ENCODE data around the gene PDCL3.

PDCL3 gene

GRCh38 chr2:100562613-100563406 lies at the start of gene PDCL3:
Gene PDCL3 (plus strand): TSS chr2:100562993. CDS start chr2:100563068, 75 bp downstream.
- peak; percentile 88 for DNase-seq

GRCh38 chr2:100513650-100514049 lies 49.1 kb upstream of the PDCL3 start:
- DNase-seq, result no peak

GRCh38 chr2:100517556-100517955 lies 45.2 kb upstream of the PDCL3 start:
- DNase-seq, result no peak

DNA sequence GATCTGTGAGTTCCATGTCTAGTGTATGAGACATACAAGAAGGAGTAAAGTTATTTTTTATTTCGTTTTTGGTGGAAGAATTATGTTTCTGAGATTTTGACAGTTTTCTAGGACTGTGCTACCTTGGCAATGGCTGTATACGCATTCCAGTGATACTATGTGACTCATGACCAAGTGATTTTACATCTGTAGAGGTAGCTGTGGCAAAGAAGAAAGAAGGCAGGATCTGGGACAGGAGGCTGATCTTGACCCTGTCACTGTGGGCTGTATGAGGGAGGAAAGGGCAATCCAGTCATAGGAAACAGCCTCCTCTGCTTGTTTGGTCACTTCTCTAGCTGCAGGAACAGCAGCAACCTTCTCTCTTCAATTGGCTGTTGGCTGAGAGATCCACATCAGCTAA lies 44.0 kb upstream of the PDCL3 start:
- no peak for DNase-seq

GRCh38 chr2:100520224-100520623 lies 42.6 kb upstream of the PDCL3 start:
- no peak for DNase-seq

DNA sequence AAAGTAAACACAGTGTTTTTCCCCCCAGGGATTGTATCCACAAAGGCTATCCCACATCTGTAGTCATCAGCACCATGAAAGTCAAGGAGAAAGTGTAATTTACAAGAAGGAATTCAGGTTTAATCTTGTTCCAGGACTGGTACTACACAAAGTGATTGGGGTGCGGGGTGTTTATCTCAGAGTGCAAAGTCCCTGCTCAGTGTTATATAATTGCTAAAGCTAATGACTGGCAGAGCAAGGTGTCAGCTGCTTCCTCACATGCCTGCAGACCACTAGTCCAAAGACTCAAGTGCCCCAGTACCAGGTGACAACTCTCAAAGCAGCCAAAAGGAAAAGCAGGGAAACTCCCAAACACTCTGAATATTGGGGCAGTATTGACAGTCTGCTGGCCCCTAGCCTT lies 40.4 kb upstream of the PDCL3 start:
- no peak for DNase-seq

DNA sequence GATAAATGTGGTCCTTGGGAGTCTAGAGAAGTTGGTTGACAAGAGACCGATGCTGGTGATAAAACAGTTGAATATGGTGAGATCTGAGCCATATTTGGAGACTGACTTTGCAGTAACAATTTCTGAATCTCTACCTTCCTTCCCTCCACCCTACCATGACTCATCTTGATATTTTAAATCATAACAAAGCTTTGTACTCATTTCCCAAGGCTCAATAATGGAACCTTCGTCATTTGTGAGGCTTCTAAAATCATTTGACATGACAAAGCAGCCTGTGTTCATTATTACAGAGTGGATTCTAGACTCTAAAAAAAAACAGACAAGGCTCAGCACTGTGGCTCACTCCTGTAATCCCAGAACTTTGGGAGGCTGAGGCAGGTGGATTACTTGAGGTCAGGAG lies 38.5 kb upstream of the PDCL3 start:
- DNase-seq, result no peak

DNA sequence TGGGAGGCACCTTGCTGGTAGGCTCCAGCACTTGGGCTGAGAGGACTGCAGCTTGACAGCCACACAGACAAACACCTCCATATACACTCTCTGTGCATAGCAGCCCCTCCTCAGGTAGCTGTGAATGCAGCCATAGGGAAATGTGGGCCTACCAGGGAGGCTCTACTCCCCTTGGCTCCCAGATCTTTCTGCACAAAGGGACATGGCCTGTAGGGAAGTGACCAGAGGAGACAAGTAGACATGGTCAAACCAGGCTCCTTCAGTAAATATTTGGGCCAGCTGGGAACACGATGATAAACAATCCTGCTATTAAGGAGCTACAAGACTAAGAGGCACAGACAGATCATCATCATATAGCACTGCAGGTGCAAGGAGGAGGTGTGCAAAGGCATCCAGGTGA lies 35.9 kb upstream of the PDCL3 start:
- no peak for DNase-seq

DNA sequence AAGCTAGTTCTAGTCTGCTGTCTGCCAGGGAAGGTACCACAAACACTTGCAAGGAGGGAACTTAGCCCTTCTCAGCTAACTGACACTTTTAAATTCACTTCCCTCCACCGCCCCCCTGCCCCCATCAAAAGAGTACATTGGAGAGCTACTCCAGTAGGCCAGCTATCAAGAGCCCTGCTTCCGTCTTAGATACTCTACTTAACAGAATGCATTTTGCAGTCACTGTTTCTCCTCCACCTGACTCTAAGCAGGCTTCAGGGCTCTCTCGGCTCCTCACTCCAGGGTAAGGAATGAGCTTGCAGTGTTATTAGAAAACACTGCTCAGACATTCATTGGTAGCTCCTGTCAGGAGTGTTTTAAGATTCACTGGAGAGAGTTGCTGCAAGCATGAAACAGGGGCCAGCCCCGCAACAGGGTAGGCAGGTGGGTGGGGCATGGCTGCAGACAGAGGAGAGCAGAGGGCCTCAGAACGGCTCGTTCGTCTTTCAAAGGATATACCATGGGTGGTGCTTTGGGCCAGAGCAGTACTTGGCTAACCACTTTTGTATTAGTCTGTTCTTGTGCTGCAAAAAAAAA lies 35.3 kb upstream of the PDCL3 start:
- DNase-seq, result no peak

- DNase-seq, result no peak
These were observed 33.6 kb upstream of the PDCL3 start for GRCh38 chr2:100529176-100529575.

GRCh38 chr2:100529900-100530299 lies 32.9 kb upstream of the PDCL3 start:
- DNase-seq, result no peak

DNA sequence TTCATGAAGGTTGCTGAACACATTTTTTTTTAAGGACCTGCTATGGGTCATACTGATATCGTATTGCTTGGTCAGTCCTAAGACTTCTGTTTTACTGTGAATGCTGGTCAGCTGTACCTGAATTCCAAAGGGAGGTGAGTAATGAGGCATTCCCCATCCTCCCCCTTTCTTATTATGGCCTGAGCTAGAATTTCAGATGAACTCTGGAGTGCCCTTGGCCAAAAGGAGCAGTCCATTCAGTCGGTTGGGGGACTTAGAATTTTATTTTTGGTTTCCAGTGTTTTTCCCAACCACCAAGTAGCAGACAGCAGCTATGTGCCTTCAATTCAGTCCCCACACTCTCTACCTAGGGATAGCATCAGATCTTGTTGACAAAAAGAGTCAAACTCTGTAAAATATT lies 26.9 kb upstream of the PDCL3 start:
- no peak for DNase-seq

- no peak for DNase-seq
These were observed 24.9 kb upstream of the PDCL3 start for GRCh38 chr2:100537918-100538317.

GRCh38 chr2:100539221-100539620 lies 23.6 kb upstream of the PDCL3 start:
- no peak for DNase-seq

DNA sequence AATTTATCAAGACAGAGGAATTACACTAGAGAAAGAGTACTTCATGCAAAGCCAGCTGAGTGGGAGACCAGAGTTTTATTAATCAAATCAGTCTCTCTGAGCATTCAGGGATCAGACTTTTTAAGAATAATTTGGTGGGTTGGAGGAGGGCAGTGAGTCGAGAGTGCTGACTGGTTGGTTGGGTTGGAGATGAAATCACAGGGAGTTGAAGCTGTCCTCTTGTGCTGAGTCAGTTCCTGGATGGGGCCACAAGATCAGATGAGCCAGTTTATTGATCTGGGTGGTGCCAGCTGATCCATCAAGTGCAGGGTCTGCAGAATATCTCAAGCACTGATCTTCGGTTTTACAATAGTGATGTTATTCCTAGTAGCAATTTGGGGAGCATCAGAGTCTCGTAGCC lies 21.4 kb upstream of the PDCL3 start:
- no peak for DNase-seq

GRCh38 chr2:100542418-100542817 lies 20.4 kb upstream of the PDCL3 start:
- DNase-seq, result no peak

DNA sequence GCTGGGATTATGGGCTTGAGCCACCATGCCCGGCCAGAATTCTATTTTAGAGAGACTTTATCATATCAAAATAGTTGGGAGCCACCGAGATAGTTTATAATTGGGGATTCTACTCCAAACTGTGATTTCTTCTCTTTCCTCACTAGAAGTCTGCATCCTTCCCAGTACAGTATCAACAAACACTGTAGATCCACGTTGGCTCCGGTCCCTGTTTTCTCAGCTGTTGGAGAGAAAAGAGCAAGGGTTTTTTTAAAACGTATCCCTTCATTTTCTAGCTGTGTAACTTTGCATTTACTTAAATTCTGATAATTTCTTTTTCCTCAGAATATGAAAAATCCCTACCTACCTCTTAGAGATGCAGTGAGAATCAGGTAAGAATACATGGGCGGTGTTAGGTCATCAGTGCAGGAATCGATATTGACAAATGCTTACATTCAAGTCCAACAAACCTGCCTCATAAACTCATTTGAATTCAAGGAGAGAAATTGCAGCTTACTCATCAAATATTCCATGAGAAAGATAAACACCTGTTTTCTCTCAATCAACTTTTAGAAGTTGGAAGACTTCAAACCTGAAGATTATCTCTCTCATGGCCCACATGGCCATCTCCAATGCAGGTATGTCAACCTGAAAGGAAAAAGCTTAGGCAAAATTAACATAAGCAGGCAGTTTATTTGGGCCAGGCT lies 17.7 kb upstream of the PDCL3 start:
- no peak for DNase-seq

- DNase-seq, result no peak
These were observed 16.3 kb upstream of the PDCL3 start for GRCh38 chr2:100546469-100546868.

GRCh38 chr2:100548771-100549170 lies 14.0 kb upstream of the PDCL3 start:
- DNase-seq, result no peak

- no peak for DNase-seq
These were observed 11.5 kb upstream of the PDCL3 start for GRCh38 chr2:100551303-100551702.

DNA sequence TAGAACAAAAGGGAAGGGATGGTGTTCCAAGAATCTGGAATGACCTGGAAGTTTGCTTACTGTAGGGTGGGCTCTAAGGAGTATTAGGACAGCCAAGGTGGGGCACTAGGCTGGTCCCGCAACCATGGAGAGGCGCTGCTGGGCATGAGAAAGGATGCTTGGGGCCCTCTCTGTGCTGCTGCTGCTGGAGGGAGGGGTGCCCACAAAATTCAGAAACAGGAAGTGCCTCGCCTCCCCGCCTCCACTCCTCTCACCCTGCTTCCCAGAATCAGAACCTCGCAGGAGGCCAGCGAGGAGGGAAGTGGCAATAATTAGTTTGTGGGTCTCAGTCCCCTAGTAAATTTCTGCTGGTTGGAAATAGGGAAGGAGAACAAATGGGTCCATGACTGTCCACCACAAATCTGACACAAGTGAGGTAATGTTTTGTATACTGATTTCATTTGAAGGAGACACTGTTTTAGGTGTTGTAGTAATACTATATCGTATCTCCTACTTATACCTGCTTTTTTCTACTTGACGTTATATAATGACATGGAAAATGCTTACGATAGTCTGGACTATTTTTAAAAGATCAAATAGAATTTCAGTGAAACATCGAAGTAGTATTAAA lies 7.9 kb upstream of the PDCL3 start:
- no peak for DNase-seq

DNA sequence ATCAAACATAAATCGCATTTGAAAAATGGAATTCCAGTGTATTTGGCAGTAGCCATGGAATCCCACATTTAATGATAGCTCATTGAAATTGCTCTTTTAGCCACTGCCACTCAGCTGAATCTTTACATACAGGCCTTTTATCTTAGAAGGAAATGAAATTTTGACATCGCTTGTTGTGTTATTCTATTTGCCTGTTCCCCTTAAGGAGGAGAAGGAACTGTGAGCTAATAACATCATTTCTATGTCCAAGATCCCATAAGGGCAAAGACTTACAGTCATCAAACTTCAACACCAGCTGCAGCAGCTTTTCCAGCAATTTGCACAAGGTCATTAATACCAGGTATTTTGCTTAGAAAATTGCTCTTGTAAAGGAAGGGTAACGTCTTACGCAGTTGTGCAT lies 6.0 kb upstream of the PDCL3 start:
- DNase-seq, result no peak

DNA sequence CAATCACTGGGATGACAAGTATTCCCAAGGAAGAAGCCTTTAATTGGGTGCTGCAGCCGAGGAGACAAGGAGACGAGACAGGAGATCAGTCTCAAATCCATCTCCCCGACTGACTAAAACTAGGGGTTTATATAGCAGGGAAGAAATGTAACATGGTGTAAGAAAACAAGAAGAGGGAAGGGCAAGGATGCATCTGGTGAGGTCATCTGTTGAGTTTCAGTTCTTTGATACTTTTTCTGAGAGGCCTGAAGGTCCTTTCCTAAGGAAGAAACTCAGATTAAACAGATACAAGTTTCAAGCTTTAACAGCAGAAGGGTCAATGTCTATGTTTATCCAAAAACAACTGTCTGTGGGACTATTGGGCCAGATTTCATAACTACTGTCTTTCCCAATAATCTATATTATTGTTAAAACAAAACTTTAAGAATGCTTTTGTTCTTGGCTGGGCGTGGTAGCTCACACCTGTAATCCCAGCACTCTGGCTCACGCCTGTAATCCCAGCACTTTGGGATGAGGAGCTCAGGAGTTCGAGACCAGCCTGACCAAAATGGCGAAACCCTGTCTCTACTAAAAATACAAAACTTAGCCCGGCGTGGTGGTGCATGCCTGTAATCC lies 2.5 kb upstream of the PDCL3 start:
- no peak for DNase-seq
